GM12864 (cell line): ENCODE results near the gene IL9.

Experiments used
- DNase-seq: peaks from one replicate; pipeline ENCODE4 v3.0.0-alpha.2; 2011; ENCODE audit warnings: low read depth
- H3K4me3 ChIP-seq: 2 replicates; pipeline ENCODE4 v1.5.1; 2011; ENCODE audit warnings: mild to moderate bottlenecking, low read depth, low read length, control low read depth
- CTCF ChIP-seq: IDR thresholded peaks from 2 replicates; pipeline ENCODE4 v1.5.1; 2011; ENCODE audit warnings: low read depth, mild to moderate bottlenecking, moderate library complexity, low read length, control low read depth, inconsistent platforms; ENCODE audit errors: missing control alignments

Gene IL9

GRCh38 chr5:135851915-135852845 lies 43.5 kb downstream of the IL9 start:
- DNase-seq, result no peak
- TF ChIP-seq CTCF, result no peak
- H3K4me3 ChIP-seq, result no peak overlapping the region

DNA sequence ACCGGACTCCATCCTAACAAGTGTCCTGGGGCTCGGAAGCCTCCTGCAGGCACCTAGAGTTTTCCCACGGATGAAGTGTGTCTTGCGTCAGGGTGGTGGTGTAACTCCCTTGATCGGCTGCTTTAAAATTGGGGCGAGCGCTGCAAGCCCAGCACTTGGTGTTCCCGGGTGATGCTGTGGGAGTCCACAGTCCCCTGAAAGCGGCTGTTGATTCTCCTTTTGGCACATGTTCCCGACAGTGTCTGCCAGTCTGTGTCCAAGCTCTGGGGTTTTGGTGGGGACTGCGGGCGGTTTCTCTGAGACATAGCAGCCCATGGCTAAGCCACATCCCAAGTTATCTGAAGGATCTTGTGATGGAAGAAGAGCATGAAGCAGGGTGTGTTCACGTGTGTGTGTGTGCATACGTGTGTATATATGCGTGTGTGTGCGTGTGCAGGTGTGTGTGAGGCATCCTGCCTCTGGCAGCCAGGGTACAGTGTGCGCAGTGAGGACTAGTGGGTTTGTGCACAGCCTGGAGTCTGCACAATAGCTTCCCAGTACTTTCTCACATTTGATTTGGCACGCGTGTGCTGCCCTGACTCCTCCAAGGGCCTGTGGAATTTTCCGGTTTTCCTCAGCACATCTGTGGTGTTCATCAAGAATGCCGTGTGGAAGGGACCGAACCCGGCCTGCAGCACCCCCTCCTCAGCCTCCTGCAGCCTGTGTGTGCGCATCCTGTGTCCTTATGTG lies 44.3 kb downstream of the IL9 start:
- no peak overlapping the region for H3K4me3 ChIP-seq
- no peak for TF ChIP-seq CTCF
- DNase-seq, result no peak

- no peak overlapping the region for H3K4me3 ChIP-seq
- DNase-seq, result no peak
- no peak for TF ChIP-seq CTCF
Measured at GRCh38 chr5:135850671-135851070, 45.0 kb downstream of the IL9 start.

DNA sequence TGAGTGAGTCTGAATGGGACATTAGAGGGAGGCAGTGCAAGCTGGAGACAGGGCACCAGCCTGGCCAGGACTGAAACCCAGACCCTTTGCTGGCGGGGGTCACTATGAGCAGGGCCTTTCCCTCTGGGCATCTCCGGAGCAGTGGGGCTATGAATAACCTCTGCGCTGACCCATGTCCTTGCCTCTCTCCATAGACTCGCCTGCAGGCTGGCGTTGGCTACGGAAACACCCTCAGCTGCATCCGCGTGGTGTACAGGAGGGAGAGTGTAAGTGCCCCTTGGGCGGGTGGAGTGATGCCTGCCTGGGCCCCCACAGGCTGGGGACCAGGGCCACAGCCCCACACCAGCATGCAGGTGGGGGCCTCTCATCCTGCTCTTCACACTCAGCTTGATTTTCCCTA lies 45.4 kb downstream of the IL9 start:
- TF ChIP-seq CTCF, result no peak
- no peak for DNase-seq
- H3K4me3 ChIP-seq, result no peak overlapping the region

DNA sequence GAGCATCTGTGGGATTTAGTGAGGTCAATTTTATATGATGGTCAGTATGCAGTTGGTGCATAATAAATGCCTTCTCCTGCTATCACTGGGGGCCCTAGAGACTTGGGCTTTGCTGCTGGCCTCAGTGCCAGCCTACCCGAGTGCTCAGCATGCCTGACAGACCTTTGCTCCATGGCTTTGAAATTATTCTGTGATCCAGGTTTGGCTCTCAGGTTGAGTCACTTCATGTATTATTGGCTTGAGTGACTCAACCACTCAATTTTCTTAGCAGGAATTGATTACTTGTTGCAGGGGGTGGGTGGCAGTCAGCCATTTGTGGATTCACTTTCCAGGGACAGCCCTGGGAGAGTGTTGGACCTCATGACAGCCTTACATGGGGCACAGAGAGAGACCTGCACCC lies 47.7 kb downstream of the IL9 start:
- DNase-seq, result no peak
- H3K4me3 ChIP-seq, result no peak overlapping the region
- TF ChIP-seq CTCF, result no peak

DNA sequence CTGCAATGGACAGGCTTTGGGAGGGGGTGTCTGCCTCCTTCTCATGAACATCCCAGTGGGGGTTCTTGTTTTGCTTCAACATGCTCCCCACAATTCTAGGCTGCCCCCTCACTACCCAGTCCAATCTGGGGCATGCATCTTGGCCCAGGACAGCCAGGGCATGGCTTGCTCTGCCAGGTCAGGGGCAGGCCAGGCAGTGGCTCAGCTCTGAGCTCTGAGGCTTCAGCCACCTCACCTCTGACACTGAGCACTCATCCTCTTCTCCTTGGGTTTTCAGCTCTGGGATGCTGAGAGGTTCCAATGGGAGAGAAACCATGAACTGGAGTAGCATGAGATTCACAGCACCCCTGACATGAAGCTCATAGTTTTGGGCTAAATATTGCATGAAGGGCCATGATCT lies 49.3 kb downstream of the IL9 start:
- no peak for TF ChIP-seq CTCF
- H3K4me3 ChIP-seq, result no peak overlapping the region
- DNase-seq, result no peak
